Measurements from ENCODE around the gene MORC3. TPM values are rescaled to one million over a fixed set of nuclear protein-coding genes. Genes with fewer than 3 reads are reported as not detected.

The MORC3 gene
- total RNA-seq, 2 experiments from 2014 or later: 23.0 to 34.3 TPM

GRCh38 chr21:36322083-36322424 is 2.1 kb downstream of the MORC3 start:
- Histone ChIP-seq H3K4me1 (ENCODE audit: insufficient read depth, low read length, poor library complexity, severe bottlenecking) (peaks cover 28% of the 10 kb centered on the region), H3K4me3 (ENCODE audit: low read depth, low read length, poor library complexity, severe bottlenecking) (peak overlapping the region; percentile 86), H3K9me2 (ENCODE audit: insufficient read depth, low read length) (no peaks in the 10 kb centered on the region), H3K4me2 (ENCODE audit: low read length) (peak overlapping the region; percentile 98), H4K20me1 (ENCODE audit: insufficient read depth, low read length) (peaks cover 16% of the 10 kb centered on the region), H3K36me3 (ENCODE audit: insufficient read depth, low read length) (peaks cover 28% of the 10 kb centered on the region), H3K79me2 (ENCODE audit: insufficient read depth, low read depth, low read length) (peaks cover 67% of the 10 kb centered on the region), H3K9me3 (ENCODE audit: low read length) (no peaks in the 10 kb centered on the region), H3K27ac (ENCODE audit: low read depth, low read length, poor library complexity, severe bottlenecking) (peak overlapping the region; percentile 75), H2AFZ (ENCODE audit: low read length) (no peak overlapping the region)
- intact Hi-C loops (cut with micrococcal nuclease; ENCODE audit: unreplicated experiment): no loop called here
- BruUV-seq (replicated peaks): no TSS peak
- ChIA-PET POLR2A (interaction anchor here (0.6 to 9.6 kb wide), 12 partner anchors 12 to 173 kb away, joined by 3 to 73 read pairs (median 5); no protein-coding TSS in a partner anchor), CTCF (ENCODE audit: unreplicated experiment) (no interaction called here)
- DNase-seq (ENCODE audit: low spot score): no peak
- TF ChIP-seq CTCF (conservative IDR thresholded peaks at IDR 0.05; ENCODE audit: low read length) (no peak), EZH2phosphoT487 (IDR thresholded peaks at IDR 0.05; ENCODE audit: borderline replicate concordance, low read depth, low read length) (no peak)

GRCh38 chr21:36323032-36323431 is 3.0 kb downstream of the MORC3 start:
- Histone ChIP-seq H4K20me1 (ENCODE audit: insufficient read depth, low read length) (peaks cover 16% of the 10 kb centered on the region), H3K9me2 (ENCODE audit: insufficient read depth, low read length) (no peaks in the 10 kb centered on the region), H3K27ac (ENCODE audit: low read depth, low read length, poor library complexity, severe bottlenecking) (peak overlapping the region; percentile 75), H3K4me3 (ENCODE audit: low read depth, low read length, poor library complexity, severe bottlenecking) (peak overlapping the region; percentile 86), H3K4me2 (ENCODE audit: low read length) (peak overlapping the region; percentile 98), H3K4me1 (ENCODE audit: insufficient read depth, low read length, poor library complexity, severe bottlenecking) (peaks cover 28% of the 10 kb centered on the region), H3K36me3 (ENCODE audit: insufficient read depth, low read length) (peaks cover 38% of the 10 kb centered on the region), H2AFZ (ENCODE audit: low read length) (no peak overlapping the region), H3K79me2 (ENCODE audit: insufficient read depth, low read depth, low read length) (peaks cover 77% of the 10 kb centered on the region), H3K9me3 (ENCODE audit: low read length) (no peaks in the 10 kb centered on the region)
- TF ChIP-seq CTCF (conservative IDR thresholded peaks at IDR 0.05; ENCODE audit: low read length) (no peak), EZH2phosphoT487 (IDR thresholded peaks at IDR 0.05; ENCODE audit: borderline replicate concordance, low read depth, low read length) (no peak)
- CTCF ChIA-PET (ENCODE audit: unreplicated experiment): no interaction called here
- no peak for DNase-seq (ENCODE audit: low spot score)
- BruUV-seq (replicated peaks): no TSS peak
- POLR2A ChIA-PET: interaction anchor here (0.6 to 9.6 kb wide), 13 partner anchors 11 to 178 kb away, joined by 3 to 73 read pairs (median 4); no protein-coding TSS in a partner anchor
- intact Hi-C loops (cut with micrococcal nuclease; ENCODE audit: unreplicated experiment): loop anchor here (1.0 kb wide), 1 partner anchor 63 kb away; no protein-coding TSS in a partner anchor

GRCh38 chr21:36325373-36326010 is 5.5 kb downstream of the MORC3 start:
- H2AFZ ChIP-seq (ENCODE audit: low read length): no peak overlapping the region
- H3K79me2 ChIP-seq (ENCODE audit: insufficient read depth, low read depth, low read length): peaks cover 100% of the 10 kb centered on the region
- intact Hi-C loops (cut with micrococcal nuclease; ENCODE audit: unreplicated experiment): no loop called here
- no peak overlapping the region for H3K4me2 ChIP-seq (ENCODE audit: low read length)
- peaks cover 41% of the 10 kb centered on the region for H3K4me1 ChIP-seq (ENCODE audit: insufficient read depth, low read length, poor library complexity, severe bottlenecking)
- no peak overlapping the region for H3K27ac ChIP-seq (ENCODE audit: low read depth, low read length, poor library complexity, severe bottlenecking)
- peaks cover 16% of the 10 kb centered on the region for H4K20me1 ChIP-seq (ENCODE audit: insufficient read depth, low read length)
- TF ChIP-seq CTCF (conservative IDR thresholded peaks at IDR 0.05; ENCODE audit: low read length): no peak
- H3K9me3 ChIP-seq (ENCODE audit: low read length): no peaks in the 10 kb centered on the region
- H3K9me2 ChIP-seq (ENCODE audit: insufficient read depth, low read length): no peaks in the 10 kb centered on the region
- CTCF ChIA-PET (ENCODE audit: unreplicated experiment): no interaction called here
- no peak overlapping the region for H3K4me3 ChIP-seq (ENCODE audit: low read depth, low read length, poor library complexity, severe bottlenecking)
- DNase-seq (ENCODE audit: low spot score): no peak
- POLR2A ChIA-PET: no interaction called here
- H3K36me3 ChIP-seq (ENCODE audit: insufficient read depth, low read length): peaks cover 46% of the 10 kb centered on the region
- BruUV-seq (replicated peaks): no TSS peak

All from OCI-LY7 (cell line).